ENCODE results near the gene GRIK1.

The GRIK1 gene

GRCh38 chr21:29904359-29905282 is 35.2 kb downstream of the GRIK1 start:
- in situ Hi-C loops (cut with MboI; ENCODE audit: low pct_unique_long_range_greater_than_20kb, low sequenced_read_pairs, unreplicated experiment): no loop called here
- TF ChIP-seq CTCF (IDR thresholded peaks at IDR 0.05; ENCODE audit: extremely low read depth, insufficient read depth, missing control alignments): no peak
- no peak for DNase-seq (ENCODE audit: low spot score)

- in situ Hi-C loops (cut with MboI; ENCODE audit: low pct_unique_long_range_greater_than_20kb, low sequenced_read_pairs, unreplicated experiment): no loop called here
- DNase-seq (ENCODE audit: low spot score): no peak
- TF ChIP-seq CTCF (IDR thresholded peaks at IDR 0.05; ENCODE audit: extremely low read depth, insufficient read depth, missing control alignments): no peak
Observed at GRCh38 chr21:29896884-29897283, 42.9 kb downstream of the GRIK1 start.

GRCh38 chr21:29893687-29894086 is 46.1 kb downstream of the GRIK1 start:
- no peak for DNase-seq (ENCODE audit: low spot score)
- in situ Hi-C loops (cut with MboI; ENCODE audit: low pct_unique_long_range_greater_than_20kb, low sequenced_read_pairs, unreplicated experiment): no loop called here
- no peak for TF ChIP-seq CTCF (IDR thresholded peaks at IDR 0.05; ENCODE audit: extremely low read depth, insufficient read depth, missing control alignments)

GRCh38 chr21:29892379-29892778 is 47.4 kb downstream of the GRIK1 start:
- in situ Hi-C loops (cut with MboI; ENCODE audit: low pct_unique_long_range_greater_than_20kb, low sequenced_read_pairs, unreplicated experiment): no loop called here
- no peak for TF ChIP-seq CTCF (IDR thresholded peaks at IDR 0.05; ENCODE audit: extremely low read depth, insufficient read depth, missing control alignments)
- DNase-seq (ENCODE audit: low spot score): no peak

GRCh38 chr21:29888437-29888836 is 51.4 kb downstream of the GRIK1 start:
- no peak for TF ChIP-seq CTCF (IDR thresholded peaks at IDR 0.05; ENCODE audit: extremely low read depth, insufficient read depth, missing control alignments)
- DNase-seq (ENCODE audit: low spot score): no peak
- in situ Hi-C loops (cut with MboI; ENCODE audit: low pct_unique_long_range_greater_than_20kb, low sequenced_read_pairs, unreplicated experiment): no loop called here

GRCh38 chr21:29887313-29888009 is 52.3 kb downstream of the GRIK1 start:
- no peak for DNase-seq (ENCODE audit: low spot score)
- in situ Hi-C loops (cut with MboI; ENCODE audit: low pct_unique_long_range_greater_than_20kb, low sequenced_read_pairs, unreplicated experiment): no loop called here
- TF ChIP-seq CTCF (IDR thresholded peaks at IDR 0.05; ENCODE audit: extremely low read depth, insufficient read depth, missing control alignments): no peak

All from GM13977 (cell line).